ENCODE results near the gene RAB43.

DNA sequence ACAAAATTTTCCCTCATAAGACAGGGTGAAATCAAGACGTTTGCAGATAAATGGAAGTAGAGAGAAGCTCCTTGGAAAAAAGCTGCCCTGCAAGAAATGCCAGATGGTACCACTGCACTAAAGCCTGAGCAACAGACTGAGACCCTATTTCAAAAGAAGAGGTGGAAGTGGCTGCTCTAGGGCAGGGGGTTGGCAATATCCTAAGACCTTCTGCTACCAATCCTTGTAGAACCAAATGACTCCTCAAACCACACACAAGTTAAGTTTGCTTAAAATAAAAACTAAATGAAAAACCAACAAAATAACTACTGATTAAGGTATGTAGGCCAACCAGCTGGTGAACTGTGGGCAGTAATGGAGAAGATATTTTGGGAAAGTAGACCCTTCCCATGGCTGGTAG, 21.3 kb downstream of the RAB43 start:
- TF ChIP-seq PKNOX1 (IDR thresholded peaks at IDR 0.05) (no peak), ZNF384 (IDR thresholded peaks at IDR 0.05) (no peak), FOXK2 (IDR thresholded peaks at IDR 0.05) (no peak)

Measured in HEK293T (cell line).